ENCODE measurements around the gene KY.

- no peak for TF ChIP-seq POLR2A (IDR thresholded peaks at IDR 0.05)
- TF ChIP-seq CTCF (IDR thresholded peaks at IDR 0.05) = no peak
- no peak for TF ChIP-seq EP300 (IDR thresholded peaks at IDR 0.05)
Observed at GRCh38 chr3:134665243-134665642, 14.4 kb upstream of the KY start.

Measured in tibial nerve (tissue), 4 donors.